DND-41 (cell line): Measurements from ENCODE around the gene RPS8.

ENCODE experiments used
- ATAC-seq: fragments of 200-7000 bp; cut with Tn5 transposase; 3 replicates; pipeline ENCODE4 v1.9.1; 2021; ENCODE audit warnings: low read depth; ENCODE audit not compliant: insufficient read depth
- DNase-seq: peaks from one replicate; pipeline ENCODE4 v3.0.0-alpha.2; 2020
- H2AFZ ChIP-seq: 2 replicates; pipeline ENCODE4 v1.6.0; 2012; ENCODE audit warnings: low read depth, low read length
- H3K27ac ChIP-seq: 2 replicates; pipeline ENCODE4 v1.5.1; 2012; ENCODE audit warnings: low read length, inconsistent platforms
- H3K27me3 ChIP-seq: fragments of 200-600 bp; sonication (generic); 2 replicates; pipeline ENCODE4 v1.6.0; 2012; ENCODE audit warnings: low read length, mild to moderate bottlenecking, inconsistent platforms; ENCODE audit not compliant: insufficient read depth, poor library complexity
- H3K36me3 ChIP-seq: 2 replicates; pipeline ENCODE4 v1.5.1; 2012; ENCODE audit warnings: low read length, inconsistent platforms; ENCODE audit not compliant: insufficient read depth
- H3K4me1 ChIP-seq: 2 replicates; pipeline ENCODE4 v1.5.1; 2012; ENCODE audit warnings: mild to moderate bottlenecking, low read length; ENCODE audit not compliant: insufficient read depth
- H3K4me2 ChIP-seq: 2 replicates; pipeline ENCODE4 v1.6.0; 2012; ENCODE audit warnings: mild to moderate bottlenecking, moderate library complexity, low read length, inconsistent platforms; ENCODE audit not compliant: insufficient read depth
- H3K4me3 ChIP-seq, 2 experiments: fragments of 200-600 bp in 1 of 2; shearing (Covaris generic) in 1 of 2; 2 replicates each; pipeline ENCODE4 v1.5.1; 2012 to 2016; ENCODE audit warnings: inconsistent platforms in 2 of 2, low read length in 2 of 2, mild to moderate bottlenecking in 2 of 2, low read depth in 1 of 2, moderate library complexity in 1 of 2
- H3K79me2 ChIP-seq: 2 replicates; pipeline ENCODE4 v1.6.0; 2012; ENCODE audit warnings: low read length, inconsistent platforms; ENCODE audit not compliant: insufficient read depth
- H3K9ac ChIP-seq: 2 replicates; pipeline ENCODE4 v1.6.0; 2012; ENCODE audit warnings: low read depth, mild to moderate bottlenecking, inconsistent platforms, low read length, moderate library complexity
- H3K9me3 ChIP-seq: 2 replicates; pipeline ENCODE4 v1.5.1; 2012; ENCODE audit warnings: low read length, moderate library complexity, mild to moderate bottlenecking, inconsistent platforms; ENCODE audit not compliant: insufficient read depth, severe bottlenecking
- H4K20me1 ChIP-seq: 2 replicates; pipeline ENCODE4 v1.6.0; 2012; ENCODE audit warnings: low read length; ENCODE audit not compliant: insufficient read depth
- CTCF ChIP-seq: IDR thresholded peaks from 2 replicates; pipeline ENCODE4 v1.5.1; 2012; ENCODE audit warnings: borderline replicate concordance, low read length, moderate library complexity, mild to moderate bottlenecking; ENCODE audit not compliant: poor library complexity, severe bottlenecking; ENCODE audit errors: extremely low read depth
- EZH2 ChIP-seq: IDR thresholded peaks from 3 replicates; pipeline ENCODE4 v1.6.1; 2012; ENCODE audit warnings: borderline replicate concordance, low read depth, mild to moderate bottlenecking, moderate library complexity, low read length, inconsistent platforms; ENCODE audit not compliant: severe bottlenecking

Gene RPS8

DNA sequence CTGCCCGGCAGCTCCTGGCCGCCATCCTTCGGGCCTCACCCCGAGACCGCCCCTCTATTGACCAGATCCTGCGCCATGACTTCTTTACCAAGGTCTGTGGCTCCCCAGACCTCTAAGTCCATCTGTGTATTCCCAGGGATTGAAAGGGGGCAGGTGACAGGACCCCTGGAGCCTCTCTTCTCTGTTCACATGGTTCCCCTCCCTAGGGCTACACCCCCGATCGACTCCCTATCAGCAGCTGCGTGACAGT lies 27.6 kb downstream of the RPS8 start:
- H3K27ac ChIP-seq, result no peak overlapping the region
- ATAC-seq (no peak), DNase-seq (no peak)
- H3K9ac ChIP-seq, result no peak overlapping the region
- H3K27me3 ChIP-seq, result no peaks in the 10 kb centered on the region
- no peaks in the 10 kb centered on the region for H3K79me2 ChIP-seq
- H3K9me3 ChIP-seq, result no peaks in the 10 kb centered on the region
- H3K4me1 ChIP-seq, result peaks cover 37% of the 10 kb centered on the region
- H4K20me1 ChIP-seq, result no peaks in the 10 kb centered on the region
- TF ChIP-seq CTCF (no peak), EZH2 (no peak)
- no peak overlapping the region for H3K4me3 ChIP-seq
- no peak overlapping the region for H3K4me2 ChIP-seq
- peaks cover 41% of the 10 kb centered on the region for H3K36me3 ChIP-seq
- no peak overlapping the region for H2AFZ ChIP-seq

- H3K27me3 ChIP-seq, result no peaks in the 10 kb centered on the region
- no peak overlapping the region for H2AFZ ChIP-seq
- TF ChIP-seq CTCF, result no peak
- no peak for TF ChIP-seq EZH2
- no peak overlapping the region for H3K9ac ChIP-seq
- H3K36me3 ChIP-seq, result peaks cover 41% of the 10 kb centered on the region
- H3K79me2 ChIP-seq, result no peaks in the 10 kb centered on the region
- H3K4me1 ChIP-seq, result peaks cover 41% of the 10 kb centered on the region
- no peak overlapping the region for H3K4me3 ChIP-seq
- H3K27ac ChIP-seq, result no peak overlapping the region
- no peak overlapping the region for H3K4me2 ChIP-seq
- no peaks in the 10 kb centered on the region for H4K20me1 ChIP-seq
- DNase-seq (no peak), ATAC-seq (no peak)
- H3K9me3 ChIP-seq, result no peaks in the 10 kb centered on the region
Observed at GRCh38 chr1:44803312-44804095, 28.2 kb downstream of the RPS8 start.

DNA sequence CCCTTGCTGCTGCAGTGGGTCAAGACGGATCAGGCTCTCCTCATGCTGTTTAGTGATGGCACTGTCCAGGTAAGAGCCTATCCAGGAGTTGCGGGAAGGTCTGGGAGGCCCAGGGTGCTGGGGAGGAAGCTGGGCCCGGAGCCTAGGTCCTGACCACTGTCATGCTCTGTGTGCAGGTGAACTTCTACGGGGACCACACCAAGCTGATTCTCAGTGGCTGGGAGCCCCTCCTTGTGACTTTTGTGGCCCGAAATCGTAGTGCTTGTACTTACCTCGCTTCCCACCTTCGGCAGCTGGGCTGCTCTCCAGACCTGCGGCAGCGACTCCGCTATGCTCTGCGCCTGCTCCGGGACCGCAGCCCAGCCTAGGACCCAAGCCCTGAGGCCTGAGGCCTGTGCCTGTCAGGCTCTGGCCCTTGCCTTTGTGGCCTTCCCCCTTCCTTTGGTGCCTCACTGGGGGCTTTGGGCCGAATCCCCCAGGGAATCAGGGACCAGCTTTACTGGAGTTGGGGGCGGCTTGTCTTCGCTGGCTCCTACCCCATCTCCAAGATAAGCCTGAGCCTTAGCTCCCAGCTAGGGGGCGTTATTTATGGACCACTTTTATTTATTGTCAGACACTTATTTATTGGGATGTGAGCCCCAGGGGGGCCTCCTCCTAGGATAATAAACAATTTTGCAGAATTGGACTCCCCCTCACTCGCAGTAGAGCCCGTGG lies 30.1 kb downstream of the RPS8 start:
- no peak overlapping the region for H3K9ac ChIP-seq
- no peak for ATAC-seq
- H3K4me2 ChIP-seq, result no peak overlapping the region
- no peaks in the 10 kb centered on the region for H3K9me3 ChIP-seq
- TF ChIP-seq CTCF, result no peak
- TF ChIP-seq EZH2, result no peak
- no peak overlapping the region for H3K27ac ChIP-seq
- H3K36me3 ChIP-seq, result peaks cover 41% of the 10 kb centered on the region
- H3K79me2 ChIP-seq, result no peaks in the 10 kb centered on the region
- H3K4me3 ChIP-seq, result no peak overlapping the region
- H3K4me1 ChIP-seq, result peaks cover 49% of the 10 kb centered on the region
- no peak overlapping the region for H2AFZ ChIP-seq
- H3K27me3 ChIP-seq, result no peaks in the 10 kb centered on the region
- DNase-seq, result no peak
- H4K20me1 ChIP-seq, result no peaks in the 10 kb centered on the region
